GM23338 (cell line): Measurements from ENCODE around the gene TRAF3. TPM values are rescaled to one million over a fixed set of nuclear protein-coding genes. Genes with fewer than 3 reads are reported as not detected.

Experiments
- ATAC-seq: fragments of 200-7000 bp; cut with Tn5 transposase; 3 replicates; pipeline ENCODE4 v1.9.1; 2020
- DNase-seq: peaks from one replicate; pipeline ENCODE4 v3.0.0-alpha.2; 2015; ENCODE audit warnings: low spot score
- H2AFZ ChIP-seq: fragments of 200-600 bp; sonication (generic); 2 replicates; pipeline ENCODE4 v1.8.0; 2016; ENCODE audit warnings: antibody characterized with exemption, mild to moderate bottlenecking, moderate library complexity
- H3F3A ChIP-seq: fragments of 200-600 bp; sonication (generic); replicated peaks from 2 replicates; pipeline ENCODE4 v1.8.0; 2017; ENCODE audit warnings: antibody characterized with exemption, mixed run types, low read depth
- H3K27ac ChIP-seq: fragments of 200-600 bp; sonication (generic); 2 replicates; pipeline ENCODE4 v1.6.1; 2016; ENCODE audit warnings: low read depth
- H3K27me3 ChIP-seq: fragments of 200-600 bp; sonication (generic); 2 replicates; pipeline ENCODE4 v1.8.0; 2016; ENCODE audit warnings: mild to moderate bottlenecking, mixed run types, moderate library complexity; ENCODE audit not compliant: insufficient read depth
- H3K36me3 ChIP-seq: fragments of 200-600 bp; sonication (generic); 2 replicates; pipeline ENCODE4 v1.8.0; 2016; ENCODE audit warnings: mild to moderate bottlenecking; ENCODE audit not compliant: insufficient read depth
- H3K4me1 ChIP-seq: fragments of 200-600 bp; sonication (generic); 2 replicates; pipeline ENCODE4 v1.8.0; 2016; ENCODE audit warnings: mild to moderate bottlenecking, moderate library complexity; ENCODE audit not compliant: insufficient read depth
- H3K4me2 ChIP-seq: fragments of 200-600 bp; sonication (generic); 2 replicates; pipeline ENCODE4 v1.7.1; 2017; ENCODE audit warnings: mixed run types
- H3K4me3 ChIP-seq: fragments of 200-600 bp; sonication (generic); 2 replicates; pipeline ENCODE4 v1.6.1; 2016; ENCODE audit warnings: mixed run types
- H3K79me2 ChIP-seq: fragments of 200-600 bp; sonication (generic); replicated peaks from 2 replicates; pipeline ENCODE4 v1.8.0; 2017; ENCODE audit warnings: mild to moderate bottlenecking; ENCODE audit not compliant: insufficient read depth
- H3K9me2 ChIP-seq: fragments of 200-600 bp; sonication (generic); 2 replicates; pipeline ENCODE4 v1.8.0; 2017; ENCODE audit not compliant: insufficient read depth
- H4K20me1 ChIP-seq: fragments of 200-600 bp; sonication (generic); replicated peaks from 2 replicates; pipeline ENCODE4 v1.8.0; 2017; ENCODE audit warnings: mild to moderate bottlenecking; ENCODE audit not compliant: insufficient read depth
- H3K27ac Mint-ChIP-seq: 2 replicates; pipeline ENCODE4 v1.8.0; 2020; ENCODE audit warnings: inconsistent platforms, mild to moderate bottlenecking, moderate library complexity, mixed read lengths
- H3K27me3 Mint-ChIP-seq: 3 replicates; pipeline ENCODE4 v1.8.0; 2022; ENCODE audit warnings: low read depth, mild to moderate bottlenecking, moderate library complexity, mixed read lengths, inconsistent platforms; ENCODE audit not compliant: insufficient read depth, poor library complexity
- H3K36me3 Mint-ChIP-seq: 3 replicates; pipeline ENCODE4 v1.8.0; 2021; ENCODE audit warnings: low read depth, mild to moderate bottlenecking, inconsistent platforms, moderate library complexity, mixed read lengths
- H3K4me1 Mint-ChIP-seq: 3 replicates; pipeline ENCODE4 v1.8.0; 2020; ENCODE audit warnings: mild to moderate bottlenecking, inconsistent platforms, mixed read lengths
- H3K4me3 Mint-ChIP-seq: 3 replicates; pipeline ENCODE4 v1.8.0; 2021; ENCODE audit warnings: moderate library complexity, mild to moderate bottlenecking, inconsistent platforms, mixed read lengths
- H3K9me3 Mint-ChIP-seq: 3 replicates; pipeline ENCODE4 v1.8.0; 2020; ENCODE audit warnings: moderate library complexity, mild to moderate bottlenecking, inconsistent platforms, mixed read lengths
- CREB1 ChIP-seq: fragments of 250-450 bp; sonication (Bioruptor Pico); IDR thresholded peaks from 2 replicates; pipeline ENCODE4 v1.5.0; 2020; ENCODE audit warnings: low read depth, mild to moderate bottlenecking, moderate library complexity
- CTCF ChIP-seq, 2 experiments: fragments of 200-600 bp in 1 of 2; sonication (generic) in 1 of 2; conservative IDR thresholded peaks; 2 replicates each; pipeline versions ENCODE4 v1.5.1 to v1.6.1; 2016 to 2017; ENCODE audit warnings: antibody characterized with exemption in 2 of 2, low read depth in 2 of 2, mild to moderate bottlenecking in 2 of 2, moderate library complexity in 1 of 2
- ETS1 ChIP-seq: IDR thresholded peaks from 2 replicates; pipeline ENCODE4 v1.6.1; 2016; ENCODE audit warnings: antibody characterized with exemption
- EZH2 ChIP-seq: fragments of 200-600 bp; sonication (generic); IDR thresholded peaks from one replicate; pipeline ENCODE4 v1.8.0; 2017; ENCODE audit warnings: antibody characterized with exemption, mild to moderate bottlenecking, low read depth; ENCODE audit not compliant: unreplicated experiment
- EZH2phosphoT487 ChIP-seq: fragments of 200-600 bp; sonication (generic); IDR thresholded peaks from one replicate; pipeline ENCODE4 v1.8.1; 2018; ENCODE audit warnings: antibody characterized with exemption; ENCODE audit not compliant: unreplicated experiment
- JUNB ChIP-seq: IDR thresholded peaks from one replicate; pipeline ENCODE4 v1.6.1; 2016; ENCODE audit warnings: antibody characterized with exemption; ENCODE audit not compliant: unreplicated experiment
- NANOG ChIP-seq: IDR thresholded peaks from 2 replicates; pipeline ENCODE4 v1.6.1; 2016; ENCODE audit warnings: antibody characterized with exemption, borderline replicate concordance
- POLR2AphosphoS5 ChIP-seq: IDR thresholded peaks from 2 replicates; pipeline ENCODE4 v1.6.1; 2016; ENCODE audit warnings: antibody characterized with exemption, low read depth
- REST ChIP-seq: IDR thresholded peaks from one replicate; pipeline ENCODE4 v1.6.1; 2018; ENCODE audit warnings: antibody characterized with exemption; ENCODE audit not compliant: unreplicated experiment
- ZNF114 ChIP-seq: fragments of 250-450 bp; sonication (Bioruptor Pico); IDR thresholded peaks from 2 replicates; pipeline ENCODE4 v1.5.0; 2020; ENCODE audit warnings: mild to moderate bottlenecking, moderate library complexity
- ZNF331 ChIP-seq: fragments of 250-450 bp; sonication (Bioruptor Pico); IDR thresholded peaks from 2 replicates; pipeline ENCODE4 v1.5.0; 2020; ENCODE audit warnings: low read depth, mild to moderate bottlenecking, moderate library complexity
- polyA plus RNA-seq: library from polyadenylated mRNA; unstranded; fragments of >200 nt; fragmentation: Nextera tagmentation; extraction: Ambion mirVana; gene quantifications from 2 replicates; pipeline ENCODE4 v1.2.1, GENCODE V29; 2016
- total RNA-seq: library from RNA; depleted of rRNA; stranded (reverse); fragments of >200 nt; shearing (Covaris generic); gene quantifications from 2 replicates; pipeline ENCODE4 v1.2.3, GENCODE V29; 2014

The TRAF3 gene
- total and polyA plus RNA-seq, 2 experiments from 2014 or later, result 3.7 to 9.3 TPM

- Histone ChIP-seq H3K4me1 (peaks cover 11% of the 10 kb centered on the region), H3K36me3 (no peaks in the 10 kb centered on the region), H4K20me1 (no peaks in the 10 kb centered on the region), H3K27ac (no peak overlapping the region), H3K9me2 (no peaks in the 10 kb centered on the region), H3K27me3 (no peaks in the 10 kb centered on the region), H3K79me2 (no peaks in the 10 kb centered on the region), H2AFZ (no peak overlapping the region), H3F3A (0 out of 2 replicates have a peak, but pooled peaks cover 2% of the 10 kb centered on the region), H3K4me2 (no peak overlapping the region), H3K4me3 (no peak overlapping the region)
- no peaks in the 10 kb centered on the region for H3K36me3 Mint-ChIP-seq
- H3K4me3 Mint-ChIP-seq, result no peak overlapping the region
- no peaks in the 10 kb centered on the region for H3K9me3 Mint-ChIP-seq
- DNase-seq, result no peak
- ATAC-seq, result no peak
- H3K27ac Mint-ChIP-seq, result peak overlapping the region; percentile 85; the same call in 1 of the 2 replicates
- TF ChIP-seq EZH2, result no peak
- H3K27me3 Mint-ChIP-seq, result peaks cover 10% of the 10 kb centered on the region
- peaks cover 20% of the 10 kb centered on the region for H3K4me1 Mint-ChIP-seq
These were observed 22.6 kb upstream of the TRAF3 start for GRCh38 chr14:102754370-102755262.

GRCh38 chr14:102757646-102758045, 19.6 kb upstream of the TRAF3 start:
- Histone ChIP-seq H2AFZ (no peak overlapping the region), H3K4me2 (no peak overlapping the region), H3K27me3 (no peaks in the 10 kb centered on the region), H3K36me3 (no peaks in the 10 kb centered on the region), H4K20me1 (no peaks in the 10 kb centered on the region), H3K27ac (no peak overlapping the region), H3K79me2 (no peaks in the 10 kb centered on the region), H3K9me2 (no peaks in the 10 kb centered on the region), H3K4me3 (no peak overlapping the region), H3F3A (no peaks in the 10 kb centered on the region), H3K4me1 (peaks cover 17% of the 10 kb centered on the region)
- DNase-seq (no peak), ATAC-seq (no peak)
- Mint-ChIP-seq H3K36me3 (no peaks in the 10 kb centered on the region), H3K27ac (no peak overlapping the region), H3K9me3 (no peaks in the 10 kb centered on the region), H3K27me3 (peaks cover 3% of the 10 kb centered on the region), H3K4me3 (no peak overlapping the region), H3K4me1 (peaks cover 31% of the 10 kb centered on the region)
- TF ChIP-seq ETS1 (no peak), REST (no peak), CTCF (conservative IDR thresholded peaks at IDR 0.05; ENCODE audit: low read depth in 2 of 2) (no peak), EZH2 (no peak), JUNB (no peak), POLR2AphosphoS5 (no peak), NANOG (no peak), ZNF331 (CRISPR knock-in tag) (no peak), EZH2phosphoT487 (no peak), ZNF114 (CRISPR knock-in tag) (no peak), CREB1 (no peak)
